ENCODE data around the gene GDF15.
"Not testable (repeated sequence)": the region's sequence is repeated elsewhere in the genome, so short reads cannot be mapped to it uniquely, and the experiment has no call there.

GRCh38 chr19:18364277-18364825 is 21.6 kb upstream of the GDF15 start:
- TF ChIP-seq CTCF (conservative IDR thresholded peaks at IDR 0.05); EZH2 (IDR thresholded peaks at IDR 0.05; ENCODE audit: low read depth): not testable (repeated sequence)

Data from PC-9 (cell line).